ENCODE measurements around the gene PTEN.
"Not testable (repeated sequence)": the region's sequence is repeated elsewhere in the genome, so short reads cannot be mapped to it uniquely, and the experiment has no call there.

The PTEN gene

GRCh38 chr10:87873656-87874055 is 10.2 kb downstream of the PTEN start:
- DNase-seq: no peak

GRCh38 chr10:87875929-87876571 is 12.6 kb downstream of the PTEN start:
- DNase-seq: no peak

GRCh38 chr10:87878664-87879459 is 15.4 kb downstream of the PTEN start:
- DNase-seq: no peak

- no peak for DNase-seq
These were observed 16.9 kb downstream of the PTEN start for GRCh38 chr10:87880336-87880735.

- not testable (repeated sequence) for DNase-seq
These were observed 18.1 kb downstream of the PTEN start for GRCh38 chr10:87881373-87882059.

DNA sequence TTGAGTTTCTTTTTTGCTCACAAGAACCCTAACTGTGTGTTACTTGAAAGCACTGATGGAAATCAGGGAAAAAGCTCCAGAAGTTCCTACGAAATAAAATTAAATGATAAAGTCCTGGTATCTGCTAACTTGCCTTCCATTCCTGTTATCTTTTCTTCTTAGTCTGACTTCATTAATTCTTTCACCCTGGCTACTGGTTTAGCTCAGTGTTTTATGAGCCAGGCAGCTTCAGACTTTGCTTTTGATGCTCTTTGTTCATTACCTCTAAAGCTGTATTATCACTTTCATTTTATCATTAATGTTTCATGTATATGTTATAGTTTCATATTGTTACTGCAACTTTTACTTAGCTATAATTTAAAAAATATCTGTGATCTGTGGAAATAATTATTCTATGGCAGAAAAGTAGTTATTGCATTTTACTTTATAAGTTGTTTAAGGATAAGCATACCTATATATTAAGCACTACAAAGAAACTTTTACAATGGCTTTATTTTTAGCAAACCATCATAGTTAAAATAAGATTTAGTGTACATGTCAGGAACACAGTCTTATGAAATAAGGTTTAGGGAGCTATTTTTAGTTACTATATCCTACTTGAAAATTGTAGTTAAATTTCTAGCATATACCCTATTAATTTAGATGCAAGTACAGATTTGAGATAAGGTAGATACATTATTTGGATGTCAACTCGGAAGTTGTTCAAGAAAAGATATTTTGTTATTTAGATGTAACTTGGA is 19.3 kb downstream of the PTEN start:
- DNase-seq: no peak

DNA sequence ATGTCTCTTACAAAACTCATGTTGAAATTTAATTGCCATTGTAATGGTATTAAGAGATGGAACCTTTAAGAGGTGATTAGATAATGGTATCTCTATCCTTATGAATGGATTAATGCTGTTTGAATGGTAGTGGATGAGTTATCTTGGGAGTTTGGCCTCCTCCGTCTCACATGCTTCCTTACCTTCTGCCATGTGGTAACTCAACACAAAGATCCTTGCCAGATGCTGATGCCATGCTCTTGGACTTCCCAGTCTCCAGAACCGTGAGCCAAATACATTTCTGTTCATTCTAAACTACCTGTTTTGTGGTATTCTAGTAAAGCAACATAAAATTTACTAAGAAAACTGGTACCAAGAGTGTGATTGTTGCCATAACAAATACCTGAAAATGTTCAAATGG is 23.2 kb downstream of the PTEN start:
- DNase-seq: no peak

- no peak for DNase-seq
These were observed 23.7 kb downstream of the PTEN start for GRCh38 chr10:87887146-87887545.

- no peak for DNase-seq
These were observed 24.3 kb downstream of the PTEN start for GRCh38 chr10:87887548-87888289.

- DNase-seq: no peak
These were observed 32.0 kb downstream of the PTEN start for GRCh38 chr10:87895430-87895829.

DNA sequence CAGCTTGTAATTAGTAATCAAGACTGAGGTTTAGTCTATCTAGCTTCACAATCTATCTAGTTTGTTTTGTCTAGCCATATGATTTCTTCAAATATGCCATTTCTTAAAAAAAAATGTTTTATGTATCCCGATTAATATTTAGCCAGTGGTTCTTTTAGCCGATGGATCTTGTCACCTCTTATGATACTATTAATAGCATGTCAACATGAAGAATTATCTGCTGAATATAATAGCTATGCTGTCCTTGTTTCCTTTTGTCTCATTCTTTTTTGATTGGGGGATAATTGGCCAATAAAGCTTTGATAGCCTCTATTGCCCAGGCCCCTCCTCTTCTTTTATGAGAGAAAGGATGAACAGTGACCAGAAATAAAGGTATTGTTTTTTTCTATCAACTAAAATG is 32.8 kb downstream of the PTEN start:
- no peak for DNase-seq

GRCh38 chr10:87897957-87898356 is 34.5 kb downstream of the PTEN start:
- DNase-seq: not testable (repeated sequence)

DNA sequence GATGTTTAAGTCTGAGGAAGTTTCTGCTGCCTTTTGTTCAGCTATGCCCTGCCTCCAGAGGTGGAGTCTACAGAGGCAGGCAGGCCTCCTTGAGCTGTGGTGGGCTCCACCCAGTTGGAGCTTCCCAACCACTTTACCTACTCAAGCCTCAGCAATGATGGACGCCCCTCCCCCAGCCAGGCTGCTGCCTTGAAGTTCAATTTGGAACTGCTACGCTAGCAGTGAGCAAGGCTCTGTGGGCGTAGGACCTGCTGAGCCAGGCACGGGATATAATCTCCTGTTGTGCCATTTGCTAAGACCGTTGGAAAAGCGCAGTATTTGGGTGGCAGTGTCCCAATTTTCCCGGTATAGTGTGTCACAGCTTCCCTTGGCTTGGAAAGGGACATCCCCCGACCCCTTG is 40.0 kb downstream of the PTEN start:
- DNase-seq: not testable (repeated sequence)

DNA sequence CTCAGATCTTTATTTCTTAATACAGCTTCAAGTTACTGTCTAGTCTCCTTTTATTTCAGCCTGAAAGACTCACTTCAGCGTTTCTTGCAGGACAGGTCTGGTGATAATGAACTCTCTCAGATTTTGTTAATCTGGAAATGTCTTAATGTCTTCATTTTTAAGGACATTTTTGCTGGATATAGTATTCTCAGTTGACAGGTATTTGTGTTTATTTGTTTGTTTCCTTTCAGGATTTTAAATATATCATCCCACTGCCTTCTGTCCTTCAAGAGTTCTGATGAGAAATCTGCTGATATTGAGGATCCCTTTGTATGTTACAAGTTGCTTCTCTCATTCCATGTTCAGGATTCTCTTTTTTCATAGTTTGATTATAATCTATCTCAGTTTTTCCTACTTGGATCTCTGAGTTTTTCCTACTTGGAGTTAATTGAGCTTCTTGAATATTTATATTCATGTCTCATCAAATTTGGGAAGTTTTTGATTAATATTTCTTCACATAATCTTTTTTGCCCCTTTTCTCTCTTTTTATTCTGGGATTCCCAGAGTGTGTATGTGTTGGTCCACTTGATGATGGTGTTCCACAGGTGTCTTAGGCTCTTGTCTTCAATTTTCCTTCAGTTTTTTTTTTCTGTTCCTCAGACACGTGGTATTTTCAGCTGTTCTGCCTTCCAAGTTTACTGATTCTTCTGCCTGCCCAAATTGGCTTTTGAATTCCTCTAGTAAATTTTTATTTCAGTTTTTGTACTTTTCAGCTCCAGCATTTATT is 49.9 kb downstream of the PTEN start:
- no peak for DNase-seq

- no peak for DNase-seq
These were observed 52.0 kb downstream of the PTEN start for GRCh38 chr10:87915406-87915805.

DNA sequence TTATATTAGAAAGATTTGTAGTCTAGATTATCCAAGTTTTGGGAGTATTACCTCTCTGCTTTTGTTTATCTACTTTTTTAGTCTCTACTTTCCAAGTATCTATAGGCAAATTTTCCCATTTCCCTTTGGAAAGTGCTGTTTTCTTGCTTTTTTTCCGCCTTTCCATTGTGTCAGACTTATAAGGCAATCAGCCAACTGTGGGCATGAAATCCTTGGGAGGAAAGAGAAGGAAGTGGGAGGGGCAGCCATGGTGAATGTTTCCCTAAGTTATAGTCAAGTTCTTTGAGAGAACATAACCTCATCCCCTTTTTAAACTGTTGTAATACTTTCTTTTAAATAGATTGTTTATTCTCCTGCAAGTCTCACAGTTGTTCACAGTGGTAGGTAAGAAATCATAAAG is 52.6 kb downstream of the PTEN start:
- DNase-seq: no peak

- DNase-seq: no peak
These were observed 53.1 kb downstream of the PTEN start for GRCh38 chr10:87916515-87916914.

GRCh38 chr10:87918254-87918859 is 54.9 kb downstream of the PTEN start:
- no peak for DNase-seq

- DNase-seq: no peak
These were observed 57.1 kb downstream of the PTEN start for GRCh38 chr10:87920538-87920937.

DNA sequence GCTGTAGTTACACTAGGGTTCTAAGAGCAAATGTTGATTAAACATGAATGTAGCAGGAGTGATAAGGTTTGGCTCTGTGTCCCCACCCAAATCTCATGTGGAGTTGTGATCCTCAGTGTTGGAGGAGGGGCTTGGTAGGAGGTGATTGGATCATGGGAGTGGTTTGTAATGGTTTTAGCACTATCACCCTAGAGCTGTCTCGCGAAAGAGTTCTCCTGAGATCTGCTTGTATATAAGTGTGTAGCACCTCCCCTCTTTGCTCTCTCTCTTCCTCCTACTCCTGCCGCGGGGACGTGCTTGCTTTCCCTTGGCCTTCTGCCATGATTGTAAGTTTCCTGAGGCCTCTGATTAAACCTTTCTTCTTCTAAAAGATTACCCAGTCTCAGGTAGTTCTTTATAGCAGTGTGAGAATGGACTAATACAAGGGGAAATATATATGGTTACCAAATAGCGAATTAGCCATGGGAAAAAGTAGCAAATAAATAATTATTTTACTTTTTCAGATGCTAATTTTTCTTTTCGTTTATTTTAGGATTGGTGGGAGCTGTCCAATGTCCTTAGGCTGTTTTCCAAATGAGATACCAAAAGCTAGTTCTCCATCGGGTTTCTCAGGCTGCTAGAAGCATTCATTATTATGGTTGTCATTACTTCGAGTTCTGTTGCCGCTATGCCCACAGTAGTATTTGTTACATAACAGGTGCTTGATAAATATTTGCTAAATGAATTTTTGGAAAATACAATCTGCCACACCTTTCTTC is 58.7 kb downstream of the PTEN start:
- DNase-seq: no peak

- DNase-seq: no peak
These were observed 59.8 kb downstream of the PTEN start for GRCh38 chr10:87923233-87923632.
